Liver (tissue), 9 donors: ENCODE results near the gene LIX1L. TPM values are rescaled to one million over a fixed set of nuclear protein-coding genes. Genes with fewer than 3 reads are reported as not detected.

Experiments
- DNase-seq: peaks from one replicate; pipeline ENCODE4 v3.0.0-alpha.2; 2017; ENCODE audit warnings: low spot score
- H3K27ac ChIP-seq, 2 donors: one replicate each; pipeline ENCODE4 v1.7.0; 2013; ENCODE audit warnings: inconsistent platforms in 2 of 2, low read length in 2 of 2, control low read depth in 1 of 2, low read depth in 1 of 2, mild to moderate bottlenecking in 1 of 2
- H3K27me3 ChIP-seq, 4 donors: one replicate each; pipeline versions ENCODE4 v1.6.1 to v1.7.0; 2013; ENCODE audit warnings: low read length in 3 of 4, inconsistent platforms in 1 of 4, mild to moderate bottlenecking in 1 of 4, moderate library complexity in 1 of 4; ENCODE audit not compliant: control insufficient read depth in 4 of 4, insufficient read depth in 4 of 4
- H3K36me3 ChIP-seq, 4 donors: one replicate each; pipeline versions ENCODE4 v1.6.1 to v1.7.0; 2013; ENCODE audit warnings: low read length in 3 of 4, mild to moderate bottlenecking in 3 of 4, low read depth in 1 of 4, moderate library complexity in 1 of 4; ENCODE audit not compliant: control insufficient read depth in 4 of 4, insufficient read depth in 3 of 4
- H3K4me1 ChIP-seq, 4 donors: one replicate each; pipeline versions ENCODE4 v1.6.1 to v1.7.0; 2013; ENCODE audit warnings: low read length in 3 of 4, mild to moderate bottlenecking in 3 of 4, moderate library complexity in 1 of 4; ENCODE audit not compliant: control insufficient read depth in 4 of 4, insufficient read depth in 4 of 4
- H3K4me3 ChIP-seq, 3 donors: one replicate each; pipeline versions ENCODE4 v1.6.1 to v1.7.0; 2013; ENCODE audit warnings: low read length in 3 of 3, control low read depth in 1 of 3, low read depth in 1 of 3, mild to moderate bottlenecking in 1 of 3
- H3K9ac ChIP-seq, 2 donors: one replicate each; pipeline ENCODE4 v1.7.0; 2013; ENCODE audit warnings: low read length in 2 of 2, mild to moderate bottlenecking in 2 of 2, moderate library complexity in 2 of 2, control low read depth in 1 of 2, low read depth in 1 of 2
- H3K9me3 ChIP-seq, 4 donors: one replicate each; pipeline versions ENCODE4 v1.6.1 to v1.7.0; 2013; ENCODE audit warnings: low read length in 3 of 4; ENCODE audit not compliant: control insufficient read depth in 4 of 4
- EGR1 ChIP-seq, 2 donors: IDR thresholded peaks; 2 replicates each; pipeline ENCODE4 v1.6.1; 2016 to 2018; ENCODE audit warnings: antibody characterized with exemption in 2 of 2, low read depth in 2 of 2
- FOXA2 ChIP-seq: IDR thresholded peaks from 2 replicates; pipeline ENCODE4 v1.6.1; 2016; ENCODE audit warnings: antibody characterized with exemption
- GABPA ChIP-seq, 2 donors: IDR thresholded peaks in 1 of 2; conservative IDR thresholded peaks in 1 of 2; 2 replicates each; pipeline ENCODE4 v1.6.1; 2016; ENCODE audit warnings: antibody characterized with exemption in 2 of 2, mild to moderate bottlenecking in 1 of 2, moderate library complexity in 1 of 2
- HNF4A ChIP-seq, 2 donors: conservative IDR thresholded peaks; 2 replicates each; pipeline ENCODE4 v1.6.1; 2016; ENCODE audit warnings: antibody characterized with exemption in 2 of 2, mild to moderate bottlenecking in 2 of 2
- HNF4G ChIP-seq: IDR thresholded peaks from 2 replicates; pipeline ENCODE4 v1.6.1; 2016; ENCODE audit warnings: antibody characterized with exemption
- JUND ChIP-seq, 2 donors: IDR thresholded peaks; 2 replicates each; pipeline ENCODE4 v1.6.1; 2016; ENCODE audit warnings: antibody characterized with exemption in 2 of 2
- NR2F2 ChIP-seq: IDR thresholded peaks from 2 replicates; pipeline ENCODE4 v1.6.1; 2016; ENCODE audit warnings: antibody characterized with exemption
- RAD21 ChIP-seq, 2 donors: IDR thresholded peaks; 2 replicates each; pipeline ENCODE4 v1.6.1; 2016; ENCODE audit warnings: antibody characterized with exemption in 2 of 2, mild to moderate bottlenecking in 2 of 2
- RXRA ChIP-seq, 2 donors: IDR thresholded peaks; 2 replicates each; pipeline ENCODE4 v1.6.1; 2017 to 2018; ENCODE audit warnings: antibody characterized with exemption in 2 of 2, mild to moderate bottlenecking in 1 of 2
- SP1 ChIP-seq: IDR thresholded peaks from 2 replicates; pipeline ENCODE4 v1.6.1; 2018; ENCODE audit warnings: antibody characterized with exemption, mild to moderate bottlenecking
- TAF1 ChIP-seq: conservative IDR thresholded peaks from 2 replicates; pipeline ENCODE4 v1.6.1; 2016; ENCODE audit warnings: antibody characterized with exemption, mild to moderate bottlenecking
- YY1 ChIP-seq: IDR thresholded peaks from 2 replicates; pipeline ENCODE4 v1.6.1; 2016; ENCODE audit warnings: antibody characterized with exemption, mild to moderate bottlenecking
- WGBS: extraction: QIAGEN DNeasy Blood & Tissue Kit; methylation state at CpG from one replicate; pipeline ENCODE4 v1.1.7; 2013; 5-methylcytosine and 5-hydroxymethylcytosine counted together
- polyA plus RNA-seq, 2 donors: library from polyadenylated mRNA; stranded (reverse) in 1 of 2; unstranded in 1 of 2; fragments of 200-250 nt in 1 of 2; fragments of >200 nt in 1 of 2; fragmentation: Nextera tagmentation in 1 of 2; extraction: Ambion mirVana in 1 of 2; gene quantifications; one replicate each; pipeline versions ENCODE4 v1.2.1 to v1.2.3, GENCODE V29; 2013 to 2015
- total RNA-seq, 2 donors: library from RNA; depleted of rRNA; stranded (reverse); fragments of >200 nt; gene quantifications; one replicate each; pipeline ENCODE4 v1.2.3, GENCODE V29; 2014
- TF ChIP-seq, protein P1 (sequence below): IDR thresholded peaks from 2 replicates; pipeline ENCODE4 v1.6.1; 2016; ENCODE audit warnings: antibody characterized with exemption, mild to moderate bottlenecking
- TF ChIP-seq, protein P2 (sequence below): IDR thresholded peaks from 2 replicates; pipeline ENCODE4 v1.6.1; 2016; ENCODE audit warnings: antibody characterized with exemption
- TF ChIP-seq, protein P3 (sequence below): IDR thresholded peaks from 2 replicates; pipeline ENCODE4 v1.6.1; 2016; ENCODE audit warnings: antibody characterized with exemption
- TF ChIP-seq, protein P4 (sequence below): fragments of 150-350 bp; IDR thresholded peaks from 2 replicates; pipeline ENCODE4 v1.5.1; 2017; ENCODE audit warnings: improper control_type of control experiment, low read depth, low read length; ENCODE audit not compliant: missing input control
- TF ChIP-seq, protein P5 (sequence below): IDR thresholded peaks from 2 replicates; pipeline ENCODE4 v1.6.1; 2016; ENCODE audit warnings: antibody characterized with exemption
- donor health status: healthy.
- donor health status: healthy.
- donor health status: healthy.
- donor health status: healthy.
- donor health status: healthy.

LIX1L gene
- total and polyA plus RNA-seq, 4 donors = 4.6 to 8.6 (median 6.3) TPM

DNA sequence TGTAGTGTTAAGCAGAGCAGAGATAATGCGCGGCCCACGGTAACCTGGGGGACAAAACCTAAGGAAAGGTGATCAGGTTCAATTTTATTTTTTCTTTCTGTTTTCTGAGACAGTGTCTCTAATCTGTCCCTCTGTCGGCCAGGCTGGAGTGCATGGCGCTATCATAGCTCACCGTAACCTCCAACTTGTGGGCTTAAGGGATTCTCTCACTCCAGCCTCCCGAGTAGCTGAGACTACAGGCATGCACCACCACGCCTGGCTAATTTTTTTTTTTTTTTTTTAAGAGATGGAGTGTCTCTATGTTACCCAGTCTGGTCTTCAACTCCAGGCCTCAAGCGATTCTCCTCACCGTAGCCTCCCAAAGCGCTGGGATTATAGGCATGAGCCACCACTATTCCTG lies 71.4 kb downstream of the LIX1L start (continued):
- TF ChIP-seq, protein P1, sequence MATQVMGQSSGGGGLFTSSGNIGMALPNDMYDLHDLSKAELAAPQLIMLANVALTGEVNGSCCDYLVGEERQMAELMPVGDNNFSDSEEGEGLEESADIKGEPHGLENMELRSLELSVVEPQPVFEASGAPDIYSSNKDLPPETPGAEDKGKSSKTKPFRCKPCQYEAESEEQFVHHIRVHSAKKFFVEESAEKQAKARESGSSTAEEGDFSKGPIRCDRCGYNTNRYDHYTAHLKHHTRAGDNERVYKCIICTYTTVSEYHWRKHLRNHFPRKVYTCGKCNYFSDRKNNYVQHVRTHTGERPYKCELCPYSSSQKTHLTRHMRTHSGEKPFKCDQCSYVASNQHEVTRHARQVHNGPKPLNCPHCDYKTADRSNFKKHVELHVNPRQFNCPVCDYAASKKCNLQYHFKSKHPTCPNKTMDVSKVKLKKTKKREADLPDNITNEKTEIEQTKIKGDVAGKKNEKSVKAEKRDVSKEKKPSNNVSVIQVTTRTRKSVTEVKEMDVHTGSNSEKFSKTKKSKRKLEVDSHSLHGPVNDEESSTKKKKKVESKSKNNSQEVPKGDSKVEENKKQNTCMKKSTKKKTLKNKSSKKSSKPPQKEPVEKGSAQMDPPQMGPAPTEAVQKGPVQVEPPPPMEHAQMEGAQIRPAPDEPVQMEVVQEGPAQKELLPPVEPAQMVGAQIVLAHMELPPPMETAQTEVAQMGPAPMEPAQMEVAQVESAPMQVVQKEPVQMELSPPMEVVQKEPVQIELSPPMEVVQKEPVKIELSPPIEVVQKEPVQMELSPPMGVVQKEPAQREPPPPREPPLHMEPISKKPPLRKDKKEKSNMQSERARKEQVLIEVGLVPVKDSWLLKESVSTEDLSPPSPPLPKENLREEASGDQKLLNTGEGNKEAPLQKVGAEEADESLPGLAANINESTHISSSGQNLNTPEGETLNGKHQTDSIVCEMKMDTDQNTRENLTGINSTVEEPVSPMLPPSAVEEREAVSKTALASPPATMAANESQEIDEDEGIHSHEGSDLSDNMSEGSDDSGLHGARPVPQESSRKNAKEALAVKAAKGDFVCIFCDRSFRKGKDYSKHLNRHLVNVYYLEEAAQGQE = no peak
- TF ChIP-seq SP1 (no peak), HNF4A (conservative IDR thresholded peaks at IDR 0.05) (no peak)

DNA sequence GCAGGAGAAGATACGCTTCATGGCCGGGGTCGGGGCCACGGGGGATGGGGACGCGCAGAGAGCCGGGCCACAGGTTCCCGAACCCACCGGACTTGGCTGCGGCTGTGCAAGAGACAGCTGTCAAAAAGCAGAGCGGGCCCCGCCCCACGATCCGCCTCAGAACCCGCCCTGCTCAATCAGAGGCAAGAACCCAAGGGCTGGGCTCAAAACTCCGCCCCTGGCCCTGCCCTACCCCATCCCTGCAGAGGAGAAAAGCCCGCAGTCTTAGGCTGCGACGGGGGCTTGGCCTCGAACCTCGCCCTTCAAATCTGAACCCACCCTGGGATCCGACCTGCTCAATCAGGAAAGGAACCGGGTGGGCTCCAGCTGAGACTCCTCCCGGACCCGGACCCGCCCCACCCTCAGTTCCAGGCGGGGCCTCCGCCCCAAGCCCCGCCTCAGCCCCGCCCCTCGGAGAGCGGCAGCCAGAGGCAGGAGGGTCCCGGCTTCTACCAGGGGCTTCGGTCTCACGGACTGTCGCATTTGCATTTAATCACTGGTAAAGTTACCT lies 72.0 kb downstream of the LIX1L start, which contains the start of gene ANKRD35:
ANKRD35 (minus strand) TSS at position 129 of the 550 bp plus-strand sequence; CDS start at position 21, 108 bp downstream.
- no peaks in the 10 kb centered on the region for H3K27me3 ChIP-seq
- no peak for TF ChIP-seq YY1
- no peak for TF ChIP-seq FOXA2
- no peak for TF ChIP-seq SP1
- no peak for TF ChIP-seq NR2F2
- no peak for TF ChIP-seq JUND (IDR thresholded peaks at IDR 0.05)
- TF ChIP-seq, protein P2, sequence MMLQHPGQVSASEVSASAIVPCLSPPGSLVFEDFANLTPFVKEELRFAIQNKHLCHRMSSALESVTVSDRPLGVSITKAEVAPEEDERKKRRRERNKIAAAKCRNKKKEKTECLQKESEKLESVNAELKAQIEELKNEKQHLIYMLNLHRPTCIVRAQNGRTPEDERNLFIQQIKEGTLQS = no peak
- no peak for TF ChIP-seq TAF1
- H3K27ac ChIP-seq = no peak within 1 kb of the TSS
- DNase-seq = peak; percentile 87
- H3K36me3 ChIP-seq = no peaks in the 10 kb centered on the region
- no peak within 1 kb of the TSS for H3K9ac ChIP-seq
- 2% methylated on average over 36 of the region's 36 CpGs for WGBS
- no peaks in the 10 kb centered on the region for H3K9me3 ChIP-seq
- H3K4me1 ChIP-seq = peaks cover 0 to 13% (median 6%) of the 10 kb centered on the region in 4 donors
- peak within 1 kb of the TSS; percentile 63 to 81 (median 76) for H3K4me3 ChIP-seq

DNA sequence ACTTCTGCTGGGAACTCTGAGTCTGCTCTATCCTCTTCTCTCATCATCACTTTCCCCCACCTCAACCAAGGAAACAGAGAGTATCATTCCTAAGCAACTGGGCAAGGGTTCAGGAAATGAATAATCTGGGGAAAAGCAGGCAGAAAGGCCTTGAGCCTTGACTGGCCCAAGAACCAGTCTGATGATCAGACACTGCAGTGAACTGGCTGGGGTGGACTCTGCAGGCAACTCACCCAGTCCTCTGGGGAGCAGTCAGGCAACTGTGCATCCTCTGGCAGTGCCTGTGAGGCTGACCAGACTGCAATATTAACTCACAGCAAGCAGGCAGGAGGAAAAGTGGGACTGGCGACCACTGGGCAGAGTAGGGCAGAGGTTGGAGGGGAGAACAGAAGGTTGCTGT lies 73.1 kb downstream of the LIX1L start:
- H3K4me3 ChIP-seq = no peak overlapping the region
- no peak for TF ChIP-seq EGR1 (IDR thresholded peaks at IDR 0.05; ENCODE audit: low read depth in 2 of 2)
- no peak for TF ChIP-seq YY1
- TF ChIP-seq HNF4G = no peak
- TF ChIP-seq, protein P3, sequence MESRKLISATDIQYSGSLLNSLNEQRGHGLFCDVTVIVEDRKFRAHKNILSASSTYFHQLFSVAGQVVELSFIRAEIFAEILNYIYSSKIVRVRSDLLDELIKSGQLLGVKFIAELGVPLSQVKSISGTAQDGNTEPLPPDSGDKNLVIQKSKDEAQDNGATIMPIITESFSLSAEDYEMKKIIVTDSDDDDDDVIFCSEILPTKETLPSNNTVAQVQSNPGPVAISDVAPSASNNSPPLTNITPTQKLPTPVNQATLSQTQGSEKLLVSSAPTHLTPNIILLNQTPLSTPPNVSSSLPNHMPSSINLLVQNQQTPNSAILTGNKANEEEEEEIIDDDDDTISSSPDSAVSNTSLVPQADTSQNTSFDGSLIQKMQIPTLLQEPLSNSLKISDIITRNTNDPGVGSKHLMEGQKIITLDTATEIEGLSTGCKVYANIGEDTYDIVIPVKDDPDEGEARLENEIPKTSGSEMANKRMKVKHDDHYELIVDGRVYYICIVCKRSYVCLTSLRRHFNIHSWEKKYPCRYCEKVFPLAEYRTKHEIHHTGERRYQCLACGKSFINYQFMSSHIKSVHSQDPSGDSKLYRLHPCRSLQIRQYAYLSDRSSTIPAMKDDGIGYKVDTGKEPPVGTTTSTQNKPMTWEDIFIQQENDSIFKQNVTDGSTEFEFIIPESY = no peak
- TF ChIP-seq NR2F2 = no peak
- TF ChIP-seq JUND (IDR thresholded peaks at IDR 0.05) = no peak
- TF ChIP-seq FOXA2 = no peak
- TF ChIP-seq GABPA (IDR thresholded peaks at IDR 0.05 in 1 of 2, conservative IDR thresholded peaks at IDR 0.05 in 1 of 2) = no peak
- TF ChIP-seq, protein P4, sequence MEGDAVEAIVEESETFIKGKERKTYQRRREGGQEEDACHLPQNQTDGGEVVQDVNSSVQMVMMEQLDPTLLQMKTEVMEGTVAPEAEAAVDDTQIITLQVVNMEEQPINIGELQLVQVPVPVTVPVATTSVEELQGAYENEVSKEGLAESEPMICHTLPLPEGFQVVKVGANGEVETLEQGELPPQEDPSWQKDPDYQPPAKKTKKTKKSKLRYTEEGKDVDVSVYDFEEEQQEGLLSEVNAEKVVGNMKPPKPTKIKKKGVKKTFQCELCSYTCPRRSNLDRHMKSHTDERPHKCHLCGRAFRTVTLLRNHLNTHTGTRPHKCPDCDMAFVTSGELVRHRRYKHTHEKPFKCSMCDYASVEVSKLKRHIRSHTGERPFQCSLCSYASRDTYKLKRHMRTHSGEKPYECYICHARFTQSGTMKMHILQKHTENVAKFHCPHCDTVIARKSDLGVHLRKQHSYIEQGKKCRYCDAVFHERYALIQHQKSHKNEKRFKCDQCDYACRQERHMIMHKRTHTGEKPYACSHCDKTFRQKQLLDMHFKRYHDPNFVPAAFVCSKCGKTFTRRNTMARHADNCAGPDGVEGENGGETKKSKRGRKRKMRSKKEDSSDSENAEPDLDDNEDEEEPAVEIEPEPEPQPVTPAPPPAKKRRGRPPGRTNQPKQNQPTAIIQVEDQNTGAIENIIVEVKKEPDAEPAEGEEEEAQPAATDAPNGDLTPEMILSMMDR = no peak
- TF ChIP-seq, protein P2 = no peak
- TF ChIP-seq, protein P5, sequence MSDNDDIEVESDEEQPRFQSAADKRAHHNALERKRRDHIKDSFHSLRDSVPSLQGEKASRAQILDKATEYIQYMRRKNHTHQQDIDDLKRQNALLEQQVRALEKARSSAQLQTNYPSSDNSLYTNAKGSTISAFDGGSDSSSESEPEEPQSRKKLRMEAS = no peak
- no peak for TF ChIP-seq HNF4A (conservative IDR thresholded peaks at IDR 0.05)
- no peak for TF ChIP-seq RAD21 (IDR thresholded peaks at IDR 0.05)
- TF ChIP-seq TAF1 = no peak
- TF ChIP-seq RXRA (IDR thresholded peaks at IDR 0.05) = no peak
- H3K9me3 ChIP-seq = no peaks in the 10 kb centered on the region
- 84% methylated on average over 1 of the region's 1 CpG for WGBS
- no peak overlapping the region for H3K9ac ChIP-seq
- H3K27me3 ChIP-seq = no peaks in the 10 kb centered on the region
- no peaks in the 10 kb centered on the region for H3K36me3 ChIP-seq
- no peak overlapping the region for H3K27ac ChIP-seq
- H3K4me1 ChIP-seq = peaks cover 0 to 13% (median 6%) of the 10 kb centered on the region in 4 donors
- no peak for DNase-seq
